ENCODE results near the gene HOXA2.

- no peak for TF ChIP-seq POLR2A (IDR thresholded peaks at IDR 0.05; ENCODE audit: low read depth, low read length)
- TF ChIP-seq POLR2AphosphoS5 (IDR thresholded peaks at IDR 0.05; ENCODE audit: low read depth, low read length), result no peak
- no peak for TF ChIP-seq TAF1 (IDR thresholded peaks at IDR 0.05; ENCODE audit: low read depth, low read length)
Measured at GRCh38 chr7:27145914-27146412, 43.5 kb upstream of the HOXA2 start.
